Stimulated activated CD8-positive, alpha-beta memory T cell treated with anti-CD3 and anti-CD28 coated beads, Interleukin-4, amount 100 ng/mL, for 24 hours (primary cell): ENCODE results near the gene SLC24A3.

Source experiments
- DNase-seq: peaks from one replicate; pipeline ENCODE4 v3.0.0-alpha.2; 2020; ENCODE audit warnings: low read depth

Gene SLC24A3

DNA sequence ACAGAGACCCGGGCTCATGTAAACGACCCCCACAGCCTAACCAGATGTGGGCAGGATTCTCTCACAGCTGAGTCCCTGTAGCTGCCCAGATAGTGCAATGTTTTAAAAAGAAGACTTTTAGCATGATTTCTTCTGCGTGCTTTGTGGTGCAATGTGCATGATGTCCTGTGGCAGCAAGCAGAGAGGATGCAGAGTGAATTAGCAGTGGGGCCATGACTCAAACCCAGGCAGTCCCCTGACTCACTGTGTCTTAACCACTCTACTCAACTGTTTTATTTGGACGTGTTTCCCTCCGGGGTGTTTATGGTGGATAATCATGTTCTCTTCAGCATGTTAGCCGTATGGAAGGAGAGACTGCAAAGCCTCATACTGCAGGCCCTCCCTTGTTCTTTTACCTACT, 247.9 kb downstream of the SLC24A3 start:
- DNase-seq: no peak

GRCh38 chr20:19462491-19462890, 250.0 kb downstream of the SLC24A3 start:
- no peak for DNase-seq

GRCh38 chr20:19463597-19463996, 251.2 kb downstream of the SLC24A3 start:
- no peak for DNase-seq

DNA sequence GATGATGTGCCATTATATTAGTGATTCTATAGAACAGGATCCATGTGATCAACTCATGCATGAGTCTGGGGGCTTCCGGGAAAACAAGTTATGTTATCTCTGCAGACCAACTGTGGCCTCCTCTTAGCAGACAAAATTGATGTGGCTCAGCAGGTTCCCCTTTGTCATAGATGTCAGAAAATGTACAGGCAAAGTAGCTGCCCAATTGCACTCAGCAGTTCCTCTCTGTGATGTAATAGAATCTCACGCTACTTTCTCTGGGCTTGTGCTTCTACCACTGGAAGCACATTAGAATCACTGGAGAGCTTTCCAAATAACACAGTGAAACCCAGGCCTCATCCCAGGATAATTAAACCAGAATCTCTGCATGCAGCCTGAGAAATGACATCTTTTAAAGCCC, 253.1 kb downstream of the SLC24A3 start:
- DNase-seq: no peak

- DNase-seq: no peak
Observed at GRCh38 chr20:19466206-19466928, 253.9 kb downstream of the SLC24A3 start.

GRCh38 chr20:19473216-19473921, 260.9 kb downstream of the SLC24A3 start:
- no peak for DNase-seq

DNA sequence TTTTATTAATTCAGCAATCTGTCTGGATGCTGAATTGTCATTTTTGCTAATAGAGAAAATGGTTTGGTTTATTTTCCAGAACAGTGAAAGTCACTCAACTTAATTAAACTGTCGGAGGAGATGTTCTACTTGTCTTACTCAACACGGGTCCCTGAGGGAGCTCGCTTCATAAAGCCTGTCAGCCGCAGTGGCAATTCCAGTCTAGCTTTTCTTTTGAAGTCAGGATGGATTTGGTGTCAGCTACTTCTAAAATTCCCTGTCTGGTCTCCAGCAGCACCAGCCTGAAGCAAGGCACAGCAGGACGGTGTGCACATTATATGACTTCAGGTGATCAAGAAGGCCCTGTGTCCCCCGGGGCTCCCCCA, 261.5 kb downstream of the SLC24A3 start:
- DNase-seq: no peak

GRCh38 chr20:19478320-19478895, 266.0 kb downstream of the SLC24A3 start:
- DNase-seq: no peak

GRCh38 chr20:19482726-19483125, 270.3 kb downstream of the SLC24A3 start:
- DNase-seq: no peak

GRCh38 chr20:19483309-19483708, 270.9 kb downstream of the SLC24A3 start:
- DNase-seq: no peak

DNA sequence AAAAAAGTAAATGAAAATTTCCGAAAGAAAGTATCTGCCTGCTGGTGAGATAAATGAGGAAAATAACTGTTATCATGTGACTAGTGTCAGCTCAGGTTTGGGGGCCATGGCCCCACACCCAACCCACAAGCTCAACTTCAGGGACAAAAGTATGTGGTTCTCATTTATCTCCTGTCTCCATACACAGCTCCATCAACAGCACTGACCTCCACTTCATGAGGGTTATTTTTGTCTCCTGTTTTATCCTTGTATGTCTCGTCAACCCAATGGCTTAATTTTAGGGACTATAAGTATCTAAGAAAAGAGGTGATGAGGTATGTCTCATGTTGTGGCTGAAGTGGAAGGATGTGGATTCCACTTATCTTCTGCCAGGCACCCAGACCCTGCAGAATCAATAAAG, 274.0 kb downstream of the SLC24A3 start:
- DNase-seq: no peak

- DNase-seq: no peak
Observed at GRCh38 chr20:19487420-19487819, 275.0 kb downstream of the SLC24A3 start.

DNA sequence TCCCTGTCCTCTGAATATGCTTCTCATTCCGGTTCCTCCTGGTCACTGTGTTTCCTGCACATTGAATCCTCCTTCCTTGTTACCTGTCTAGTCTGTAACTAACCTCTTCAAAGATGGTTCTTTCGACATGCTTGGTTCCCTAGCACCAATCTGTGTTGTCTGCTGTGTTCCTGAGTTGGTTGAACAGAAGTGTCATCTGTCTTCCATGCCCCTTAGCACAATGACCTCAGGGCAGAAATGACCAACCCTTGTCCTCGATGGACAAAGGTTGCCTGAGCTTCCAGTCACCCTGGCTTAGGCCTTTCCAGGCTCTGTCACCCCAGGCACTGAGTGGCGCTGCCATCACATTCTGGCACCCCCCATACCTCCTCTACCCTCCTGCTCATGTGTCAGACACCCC, 278.8 kb downstream of the SLC24A3 start:
- no peak for DNase-seq

GRCh38 chr20:19492116-19492515, 279.7 kb downstream of the SLC24A3 start:
- no peak for DNase-seq

DNA sequence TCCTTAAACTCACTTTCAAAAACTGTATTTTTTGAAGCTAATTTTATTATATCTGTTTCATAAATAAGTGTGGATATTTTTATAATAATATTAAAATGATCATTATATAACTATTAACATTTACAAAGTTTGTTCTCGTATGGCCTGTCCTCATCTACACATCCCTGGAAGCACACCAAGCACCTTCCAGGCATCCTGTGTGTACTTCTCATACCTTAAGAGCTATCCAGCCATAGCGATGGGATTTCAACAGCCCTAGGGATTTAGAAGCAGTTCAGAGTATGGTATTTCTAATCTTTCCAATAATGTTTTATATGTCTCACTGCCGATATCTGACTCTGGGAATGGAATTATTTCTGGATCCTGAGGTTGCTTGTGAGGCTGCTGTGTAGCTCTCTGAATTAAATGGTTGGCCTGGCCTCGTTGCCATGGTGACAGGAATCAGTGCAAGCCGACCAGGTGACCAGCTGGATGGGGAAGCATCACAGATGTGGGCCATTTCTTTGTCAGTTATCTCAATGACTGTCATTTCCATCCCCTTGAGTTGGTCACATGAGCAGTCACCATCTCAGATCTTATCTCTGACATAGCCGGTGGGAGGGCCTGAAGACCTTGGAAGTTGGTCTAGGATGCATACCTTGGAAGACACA, 280.4 kb downstream of the SLC24A3 start:
- no peak for DNase-seq

DNA sequence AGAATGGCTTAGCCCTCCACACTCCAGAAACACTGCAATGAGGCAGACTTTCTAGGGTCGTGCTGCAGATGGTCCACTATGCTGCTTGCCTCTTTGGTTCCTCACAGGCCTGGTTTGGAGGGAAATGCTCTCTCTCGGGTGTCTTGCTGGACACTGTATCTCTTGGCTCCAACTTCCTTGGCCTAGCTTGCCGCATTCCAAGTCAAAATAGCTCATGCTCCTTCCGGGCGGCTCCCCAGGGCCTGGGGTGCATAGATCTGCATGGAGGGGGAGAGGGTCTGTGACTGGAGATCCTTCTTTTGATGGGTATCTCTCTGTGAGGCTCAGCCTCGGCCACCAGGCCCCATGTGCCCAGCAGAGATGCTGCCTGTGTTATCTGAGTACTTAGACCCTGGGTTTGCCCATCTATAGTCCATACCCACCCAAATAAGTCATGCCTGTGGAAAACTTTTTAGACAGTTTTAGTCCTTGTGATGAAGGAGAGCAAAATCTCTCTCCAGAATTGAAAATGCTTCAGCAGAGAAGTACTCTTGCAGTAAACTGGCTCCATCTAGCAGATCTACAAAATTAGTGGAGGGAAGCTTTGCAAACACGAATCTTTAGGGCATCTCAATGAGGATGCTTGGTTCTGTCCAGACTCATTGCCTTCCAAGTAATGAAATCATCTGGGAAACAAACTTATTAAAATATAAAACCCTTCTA, 281.5 kb downstream of the SLC24A3 start:
- DNase-seq: no peak

- no peak for DNase-seq
Observed at GRCh38 chr20:19495905-19496703, 283.7 kb downstream of the SLC24A3 start.

DNA sequence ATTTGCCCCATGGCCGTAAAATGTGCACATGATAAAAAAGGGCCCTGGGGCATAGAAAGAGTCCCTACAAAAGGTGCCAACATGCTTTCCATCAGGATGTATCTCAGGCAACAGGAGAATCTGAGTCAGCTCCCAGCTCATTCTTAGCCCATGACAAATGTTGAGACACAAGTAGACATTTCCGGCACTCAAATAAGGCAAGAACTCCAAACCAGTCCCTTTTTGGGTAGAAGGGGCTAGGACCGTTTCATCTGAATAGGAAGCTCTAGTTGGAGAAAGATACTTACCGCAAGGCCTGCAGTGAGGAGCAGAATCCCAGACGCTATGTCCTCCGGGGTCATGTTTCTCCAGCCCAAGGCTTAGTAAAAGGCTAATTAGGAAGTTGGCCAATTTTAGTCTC, 284.6 kb downstream of the SLC24A3 start:
- no peak for DNase-seq

- DNase-seq: no peak
Observed at GRCh38 chr20:19498756-19499155, 286.3 kb downstream of the SLC24A3 start.

DNA sequence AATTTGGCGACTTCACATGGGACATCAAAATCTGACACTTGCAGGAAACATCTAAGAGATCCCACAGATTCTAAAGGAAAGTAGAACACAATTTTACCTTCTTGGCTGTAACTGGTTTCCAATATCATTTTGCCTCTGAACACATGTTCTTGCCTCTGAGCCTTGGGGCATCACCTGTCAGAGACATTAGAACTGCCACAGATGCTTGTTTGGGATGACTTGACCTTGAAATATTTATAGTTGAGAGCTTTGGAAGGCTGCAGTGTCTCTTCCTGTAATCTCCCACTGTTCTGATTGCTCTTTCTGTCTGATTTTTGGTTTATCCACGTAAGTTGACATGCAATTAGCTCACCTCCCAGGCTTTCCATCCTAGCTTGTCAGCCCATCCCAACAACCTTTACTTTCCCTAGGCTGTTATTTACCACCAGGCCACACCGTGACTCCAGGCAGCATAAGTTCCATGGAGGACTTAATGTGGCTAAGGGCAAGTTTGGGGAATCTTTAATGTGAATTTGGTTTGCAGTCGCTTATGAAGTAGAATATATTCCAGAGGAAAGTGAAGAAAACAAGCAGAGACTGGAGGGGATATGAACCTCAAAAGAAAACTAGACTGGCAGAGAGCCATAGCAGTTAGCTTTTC, 289.2 kb downstream of the SLC24A3 start:
- no peak for DNase-seq

- DNase-seq: no peak
Observed at GRCh38 chr20:19502169-19502568, 289.7 kb downstream of the SLC24A3 start.
